Measurements from ENCODE around the gene IPO9.

IPO9 gene

GRCh38 chr1:201890806-201891450, 62.0 kb downstream of the IPO9 start:
- ATAC-seq (ENCODE audit: insufficient read depth, low read depth), result no peak
- H3K9ac ChIP-seq (ENCODE audit: low read depth, low read length), result no peak overlapping the region
- peaks cover 3% of the 10 kb centered on the region; the same call in 1 of the 2 replicates for H4K20me1 ChIP-seq (ENCODE audit: insufficient read depth, low read length)
- no peaks in the 10 kb centered on the region for H3K36me3 ChIP-seq (ENCODE audit: insufficient read depth, low read length)
- H3K79me2 ChIP-seq (ENCODE audit: insufficient read depth, low read length), result no peaks in the 10 kb centered on the region
- peaks cover under 1% of the 10 kb centered on the region for H3K4me1 ChIP-seq (ENCODE audit: insufficient read depth, low read length)
- DNase-seq, result no peak
- H3K27ac ChIP-seq (ENCODE audit: low read length), result no peak overlapping the region
- no peak overlapping the region for H2AFZ ChIP-seq (ENCODE audit: low read depth, low read length)
- H3K4me2 ChIP-seq (ENCODE audit: insufficient read depth, low read length), result no peak overlapping the region
- no peaks in the 10 kb centered on the region for H3K9me3 ChIP-seq (ENCODE audit: insufficient read depth, low read length, severe bottlenecking)
- TF ChIP-seq EZH2 (IDR thresholded peaks at IDR 0.05; ENCODE audit: borderline replicate concordance, low read depth, low read length, severe bottlenecking), result no peak
- TF ChIP-seq CTCF (IDR thresholded peaks at IDR 0.05; ENCODE audit: borderline replicate concordance, extremely low read depth, low read length, poor library complexity, severe bottlenecking), result no peak
- peaks cover 19% of the 10 kb centered on the region for H3K27me3 ChIP-seq (ENCODE audit: insufficient read depth, low read length, poor library complexity)
- H3K4me3 ChIP-seq (ENCODE audit: low read depth in 1 of 2, low read length in 2 of 2), result no peak overlapping the region

- Histone ChIP-seq H3K79me2 (ENCODE audit: insufficient read depth, low read length) (no peaks in the 10 kb centered on the region), H3K27ac (ENCODE audit: low read length) (no peak overlapping the region), H3K4me3 (ENCODE audit: low read depth in 1 of 2, low read length in 2 of 2) (no peak overlapping the region), H3K9ac (ENCODE audit: low read depth, low read length) (no peak overlapping the region), H4K20me1 (ENCODE audit: insufficient read depth, low read length) (peaks cover 3% of the 10 kb centered on the region; the same call in 1 of the 2 replicates), H3K36me3 (ENCODE audit: insufficient read depth, low read length) (no peaks in the 10 kb centered on the region), H3K27me3 (ENCODE audit: insufficient read depth, low read length, poor library complexity) (peaks cover 14% of the 10 kb centered on the region), H3K9me3 (ENCODE audit: insufficient read depth, low read length, severe bottlenecking) (no peaks in the 10 kb centered on the region), H3K4me2 (ENCODE audit: insufficient read depth, low read length) (no peak overlapping the region), H3K4me1 (ENCODE audit: insufficient read depth, low read length) (peaks cover 7% of the 10 kb centered on the region), H2AFZ (ENCODE audit: low read depth, low read length) (no peak overlapping the region)
- no peak for TF ChIP-seq EZH2 (IDR thresholded peaks at IDR 0.05; ENCODE audit: borderline replicate concordance, low read depth, low read length, severe bottlenecking)
- TF ChIP-seq CTCF (IDR thresholded peaks at IDR 0.05; ENCODE audit: borderline replicate concordance, extremely low read depth, low read length, poor library complexity, severe bottlenecking), result no peak
- no peak for ATAC-seq (ENCODE audit: insufficient read depth, low read depth)
- no peak for DNase-seq
These were observed 62.6 kb downstream of the IPO9 start for GRCh38 chr1:201891451-201892045.

- H3K36me3 ChIP-seq (ENCODE audit: insufficient read depth, low read length), result no peaks in the 10 kb centered on the region
- H3K4me1 ChIP-seq (ENCODE audit: insufficient read depth, low read length), result peaks cover 7% of the 10 kb centered on the region
- H3K9me3 ChIP-seq (ENCODE audit: insufficient read depth, low read length, severe bottlenecking), result no peaks in the 10 kb centered on the region
- TF ChIP-seq CTCF (IDR thresholded peaks at IDR 0.05; ENCODE audit: borderline replicate concordance, extremely low read depth, low read length, poor library complexity, severe bottlenecking), result no peak
- no peak for TF ChIP-seq EZH2 (IDR thresholded peaks at IDR 0.05; ENCODE audit: borderline replicate concordance, low read depth, low read length, severe bottlenecking)
- no peak overlapping the region for H3K4me2 ChIP-seq (ENCODE audit: insufficient read depth, low read length)
- no peak for ATAC-seq (ENCODE audit: insufficient read depth, low read depth)
- no peak for DNase-seq
- no peak overlapping the region for H3K4me3 ChIP-seq (ENCODE audit: low read depth in 1 of 2, low read length in 2 of 2)
- H4K20me1 ChIP-seq (ENCODE audit: insufficient read depth, low read length), result peaks cover 3% of the 10 kb centered on the region; the same call in 1 of the 2 replicates
- no peak overlapping the region for H2AFZ ChIP-seq (ENCODE audit: low read depth, low read length)
- peaks cover 7% of the 10 kb centered on the region for H3K27me3 ChIP-seq (ENCODE audit: insufficient read depth, low read length, poor library complexity)
- no peak overlapping the region for H3K9ac ChIP-seq (ENCODE audit: low read depth, low read length)
- no peak overlapping the region for H3K27ac ChIP-seq (ENCODE audit: low read length)
- no peaks in the 10 kb centered on the region for H3K79me2 ChIP-seq (ENCODE audit: insufficient read depth, low read length)
These were observed 63.3 kb downstream of the IPO9 start for GRCh38 chr1:201892211-201892610.

Measured in DND-41 (cell line).